GM12875 (cell line): ENCODE measurements around the gene NPTX1.

Source experiments
- H3K4me3 ChIP-seq: one replicate; pipeline ENCODE4 v1.5.1; 2011; ENCODE audit warnings: low read depth, low read length, control low read depth
- CTCF ChIP-seq: IDR thresholded peaks from 2 replicates; pipeline ENCODE4 v1.5.1; 2011; ENCODE audit warnings: low read depth, mild to moderate bottlenecking, control low read depth, inconsistent platforms, low read length, moderate library complexity, borderline replicate concordance; ENCODE audit not compliant: insufficient read depth

NPTX1 gene

DNA sequence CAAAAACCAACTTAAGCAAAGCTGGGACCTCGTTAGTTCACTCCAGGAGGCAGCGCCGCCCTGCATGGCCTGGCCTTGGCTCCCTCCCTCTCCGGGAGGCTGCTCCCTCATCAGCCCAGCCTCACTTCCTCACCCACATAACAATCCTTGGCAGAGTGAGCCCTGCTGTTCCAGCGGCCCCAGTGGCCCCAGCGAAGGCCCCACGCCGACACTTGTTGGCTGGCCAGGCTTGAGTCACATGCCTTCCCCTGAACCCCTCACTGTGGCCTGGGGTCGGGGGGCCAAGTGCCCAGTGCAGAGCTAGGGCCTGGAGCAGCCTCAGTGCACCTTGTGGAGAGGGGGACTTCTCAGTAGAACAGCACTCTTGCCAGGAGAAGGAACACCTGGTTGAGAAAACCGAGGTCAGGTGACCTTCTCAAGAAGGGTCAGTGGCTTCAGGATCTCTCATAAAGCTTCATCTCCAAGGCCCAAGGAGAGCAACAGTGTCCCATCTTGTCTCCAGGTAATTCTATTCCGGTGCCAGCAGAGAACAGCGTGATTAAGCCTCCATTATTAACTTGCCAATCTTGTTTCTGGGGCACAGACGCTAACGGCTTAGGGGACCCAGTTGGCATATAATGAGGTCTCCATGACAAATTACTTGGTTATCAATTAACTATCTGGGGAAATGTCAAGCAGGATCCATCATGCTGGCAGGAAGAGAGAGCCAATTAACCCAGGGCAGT lies 34.6 kb downstream of the NPTX1 start:
- TF ChIP-seq CTCF, result no peak

GRCh38 chr17:80441133-80441578 lies 35.3 kb downstream of the NPTX1 start:
- TF ChIP-seq CTCF, result no peak
- H3K4me3 ChIP-seq, result no peak overlapping the region

More for the DNA sequence above, 34.6 kb downstream of the NPTX1 start:
- no peak overlapping the region for H3K4me3 ChIP-seq

- TF ChIP-seq CTCF, result no peak
- H3K4me3 ChIP-seq, result no peak overlapping the region
Measured at GRCh38 chr17:80439499-80439898, 36.9 kb downstream of the NPTX1 start.

GRCh38 chr17:80438806-80439205 lies 37.6 kb downstream of the NPTX1 start:
- TF ChIP-seq CTCF, result no peak
- no peak overlapping the region for H3K4me3 ChIP-seq

DNA sequence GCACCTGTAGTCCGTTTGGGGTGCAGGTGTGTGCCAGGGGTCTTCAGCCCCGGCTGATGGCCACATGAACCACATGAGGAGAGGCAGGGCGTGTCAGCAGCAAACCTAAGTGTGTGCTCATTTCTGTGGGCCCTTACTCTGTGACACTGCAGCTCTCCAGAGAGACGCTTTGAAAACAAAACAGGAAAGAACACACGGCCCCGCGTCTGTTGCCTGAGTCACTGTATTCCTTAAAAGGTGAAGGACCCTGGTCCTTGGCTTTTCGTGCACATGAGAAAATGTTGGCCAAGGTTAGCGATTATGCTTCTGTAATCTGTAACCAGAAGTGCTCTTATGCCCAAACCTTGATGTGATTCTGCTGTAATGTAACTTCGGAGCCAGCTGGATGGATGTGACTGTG lies 38.9 kb downstream of the NPTX1 start:
- no peak for TF ChIP-seq CTCF
- no peak overlapping the region for H3K4me3 ChIP-seq

GRCh38 chr17:80433916-80434666 lies 42.3 kb downstream of the NPTX1 start:
- no peak for TF ChIP-seq CTCF
- no peak overlapping the region for H3K4me3 ChIP-seq
